ENCODE measurements around the gene DECR2.

Gene DECR2

GRCh38 chr16:459761-460160, 58.1 kb downstream of the DECR2 start:
- H3K4me2 ChIP-seq (ENCODE audit: low read depth, low read length, poor library complexity, severe bottlenecking) = no peak overlapping the region
- no peaks in the 10 kb centered on the region for H3K27me3 ChIP-seq (ENCODE audit: low read length)
- H3K4me3 ChIP-seq (ENCODE audit: insufficient read depth, low read length, poor library complexity, severe bottlenecking) = no peak overlapping the region
- H3K9me3 ChIP-seq (ENCODE audit: insufficient read depth, low read length) = no peaks in the 10 kb centered on the region
- H3K9me2 ChIP-seq (replicated peaks; ENCODE audit: insufficient read depth, low read length) = no peaks in the 10 kb centered on the region
- no peak overlapping the region for H2AFZ ChIP-seq (ENCODE audit: low read depth, low read length, severe bottlenecking)
- TF ChIP-seq CTCF (IDR thresholded peaks at IDR 0.05; ENCODE audit: insufficient read depth, low read length, poor library complexity, severe bottlenecking) (no peak), EZH2phosphoT487 (conservative IDR thresholded peaks at IDR 0.05; ENCODE audit: low read length) (no peak)
- H3K79me2 ChIP-seq (ENCODE audit: insufficient read depth, low read length) = no peaks in the 10 kb centered on the region
- no peaks in the 10 kb centered on the region for H3K36me3 ChIP-seq (ENCODE audit: low read length)
- no peaks in the 10 kb centered on the region for H4K20me1 ChIP-seq (ENCODE audit: low read depth, low read length)
- no peaks in the 10 kb centered on the region for H3F3A ChIP-seq (ENCODE audit: insufficient read depth)
- H3K27ac ChIP-seq (ENCODE audit: low read depth, low read length) = no peak overlapping the region
- H3K9ac ChIP-seq (ENCODE audit: low read length) = no peak overlapping the region

GRCh38 chr16:460787-461186, 59.1 kb downstream of the DECR2 start:
- Histone ChIP-seq H3K4me2 (ENCODE audit: low read depth, low read length, poor library complexity, severe bottlenecking) (no peak overlapping the region), H4K20me1 (ENCODE audit: low read depth, low read length) (no peaks in the 10 kb centered on the region), H2AFZ (ENCODE audit: low read depth, low read length, severe bottlenecking) (no peak overlapping the region), H3K27ac (ENCODE audit: low read depth, low read length) (no peak overlapping the region), H3K4me3 (ENCODE audit: insufficient read depth, low read length, poor library complexity, severe bottlenecking) (no peak overlapping the region), H3K36me3 (ENCODE audit: low read length) (no peaks in the 10 kb centered on the region), H3K9me2 (replicated peaks; ENCODE audit: insufficient read depth, low read length) (no peaks in the 10 kb centered on the region), H3K9ac (ENCODE audit: low read length) (no peak overlapping the region), H3K27me3 (ENCODE audit: low read length) (no peaks in the 10 kb centered on the region), H3K79me2 (ENCODE audit: insufficient read depth, low read length) (no peaks in the 10 kb centered on the region), H3K9me3 (ENCODE audit: insufficient read depth, low read length) (no peaks in the 10 kb centered on the region), H3F3A (ENCODE audit: insufficient read depth) (no peaks in the 10 kb centered on the region)
- no peak for TF ChIP-seq CTCF (IDR thresholded peaks at IDR 0.05; ENCODE audit: insufficient read depth, low read length, poor library complexity, severe bottlenecking)
- TF ChIP-seq EZH2phosphoT487 (conservative IDR thresholded peaks at IDR 0.05; ENCODE audit: low read length) = no peak

All from SU-DHL-6 (cell line).